Activated CD4-positive, alpha-beta memory T cell treated with anti-CD3 and anti-CD28 coated beads, Interleukin-2, amount 10 ng/mL, durations not matched to agents 7 days and 5 days (primary cell): Measurements from ENCODE around the gene IFNA14. TPM values are rescaled to one million over a fixed set of nuclear protein-coding genes. Genes with fewer than 3 reads are reported as not detected.
A peak's percentile ranks its signal among the peaks of the same experiment; 100 is the strongest.
"Not testable (repeated sequence)": the region's sequence is repeated elsewhere in the genome, so short reads cannot be mapped to it uniquely, and the experiment has no call there.

Source experiments
- CTCF ChIA-PET: fragments of 350-600 bp; sonication (Branson Sonifier 250); formaldehyde crosslinking; loops from one replicate; lab custom pipeline; 2021; ENCODE audit warnings: antibody characterized with exemption, inconsistent platforms; lab: Charles Lee
- POLR2A ChIA-PET: fragments of 350-600 bp; sonication (Branson Sonifier 250); formaldehyde crosslinking; loops from one replicate; lab custom pipeline; 2021; ENCODE audit warnings: antibody characterized with exemption; lab: Charles Lee
- DNase-seq: peaks from one replicate; pipeline ENCODE4 v3.0.0-alpha.2; 2020
- H3K27ac Mint-ChIP-seq: one replicate; pipeline ENCODE4 v1.8.0; 2021; ENCODE audit warnings: mild to moderate bottlenecking, mixed read lengths
- H3K27me3 Mint-ChIP-seq: one replicate; pipeline ENCODE4 v1.8.0; 2021; ENCODE audit warnings: mixed read lengths
- H3K36me3 Mint-ChIP-seq: one replicate; pipeline ENCODE4 v1.8.0; 2021; ENCODE audit warnings: low read depth, mixed read lengths
- H3K4me1 Mint-ChIP-seq: one replicate; pipeline ENCODE4 v1.8.0; 2021; ENCODE audit warnings: mixed read lengths
- H3K4me3 Mint-ChIP-seq: one replicate; pipeline ENCODE4 v1.8.0; 2021; ENCODE audit warnings: mild to moderate bottlenecking, mixed read lengths
- H3K9me3 Mint-ChIP-seq: one replicate; pipeline ENCODE4 v1.8.0; 2021; ENCODE audit warnings: mixed read lengths
- total RNA-seq, 2 experiments: library from RNA; stranded (reverse); gene quantifications; one replicate each; pipeline ENCODE4 v1.2.3, GENCODE V29; 2021

The IFNA14 gene
- total RNA-seq, 2 experiments from 2014 or later = not detected

DNA sequence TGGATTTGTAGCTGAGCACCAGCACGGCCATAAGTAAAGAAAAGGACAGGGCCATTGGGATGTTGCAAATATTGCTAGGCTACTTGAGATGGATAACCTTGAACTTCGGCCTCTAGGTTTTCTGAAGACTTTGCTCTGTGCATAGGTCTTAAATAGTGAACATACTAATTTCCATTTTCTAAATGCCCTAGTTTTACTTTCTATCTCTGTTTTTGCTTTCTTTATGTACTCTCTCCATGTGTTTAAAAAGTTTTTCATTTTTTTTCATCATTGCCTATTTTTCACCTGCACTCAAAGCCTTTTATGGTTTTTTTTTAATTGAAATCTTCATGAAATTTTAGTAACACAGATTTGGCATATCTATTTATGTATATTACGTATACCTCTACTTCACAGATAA, 32.8 kb downstream of the IFNA14 start, which contains the start of gene IFNA10:
Gene IFNA10 (minus strand): TSS at position 101 of the 400 bp plus-strand sequence. CDS start 46 bp downstream, at position 55.
- CTCF ChIA-PET = interaction anchor here (0.5 to 0.9 kb wide), 2 partner anchors 12 to 112 kb away, joined by 4 read pairs; no protein-coding TSS in a partner anchor
- H3K4me1 Mint-ChIP-seq, H3K27ac Mint-ChIP-seq, H3K4me3 Mint-ChIP-seq, POLR2A ChIA-PET, H3K9me3 Mint-ChIP-seq, DNase-seq, H3K36me3 Mint-ChIP-seq: not testable (repeated sequence)
- peaks cover 27% of the 10 kb centered on the region for H3K27me3 Mint-ChIP-seq

DNA sequence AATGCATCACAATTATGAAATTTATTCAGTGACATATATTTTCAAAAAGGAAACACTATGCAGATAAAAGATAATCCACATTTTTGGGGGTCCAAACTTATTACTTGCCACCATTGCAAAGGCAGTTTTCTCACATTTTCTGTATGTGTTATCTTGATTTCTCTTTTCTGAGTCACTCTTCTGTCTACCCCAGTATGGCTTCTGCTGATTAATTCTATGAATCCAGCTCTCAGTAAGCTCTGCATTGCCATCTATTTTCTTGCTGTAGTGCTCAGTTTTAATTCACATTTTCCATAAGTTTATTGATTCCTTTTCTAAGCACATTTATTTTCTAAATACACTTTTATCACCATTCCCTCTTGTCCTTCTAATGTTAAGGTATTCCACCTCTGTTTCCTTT, 34.6 kb downstream of the IFNA14 start:
- no peak for DNase-seq
- POLR2A ChIA-PET = no interaction called here
- peaks cover 4% of the 10 kb centered on the region for H3K4me1 Mint-ChIP-seq
- H3K4me3 Mint-ChIP-seq = no peak overlapping the region
- CTCF ChIA-PET = no interaction called here
- H3K27me3 Mint-ChIP-seq = peaks cover 40% of the 10 kb centered on the region
- H3K9me3 Mint-ChIP-seq = no peaks in the 10 kb centered on the region
- no peaks in the 10 kb centered on the region for H3K36me3 Mint-ChIP-seq
- no peak overlapping the region for H3K27ac Mint-ChIP-seq

DNA sequence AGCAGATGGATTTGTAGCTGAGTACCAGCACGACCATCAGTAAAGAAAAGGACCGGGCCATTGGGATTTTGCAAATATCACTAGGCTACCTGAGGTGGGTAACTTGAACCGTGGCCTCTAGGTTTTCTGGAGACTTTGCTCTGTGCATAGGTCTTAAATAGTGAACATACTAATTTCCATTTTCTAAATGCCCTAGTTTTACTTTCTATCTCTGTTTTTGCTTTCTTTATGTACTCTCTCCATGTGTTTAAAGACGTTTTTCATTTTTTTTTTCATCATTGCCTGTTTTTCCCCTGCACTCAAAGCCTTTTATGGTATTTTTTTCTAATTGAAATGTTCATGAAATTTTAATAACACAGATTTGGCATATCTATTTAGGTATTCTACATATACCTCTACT, 37.7 kb downstream of the IFNA14 start, which contains the start of gene IFNA7:
Gene IFNA7 (minus strand): TSS at position 101 of the 400 bp plus-strand sequence. CDS start 40 bp downstream, at position 61.
- H3K4me1 Mint-ChIP-seq, DNase-seq, H3K36me3 Mint-ChIP-seq, POLR2A ChIA-PET, CTCF ChIA-PET, H3K9me3 Mint-ChIP-seq, H3K4me3 Mint-ChIP-seq, H3K27ac Mint-ChIP-seq: not testable (repeated sequence)
- peaks cover 49% of the 10 kb centered on the region for H3K27me3 Mint-ChIP-seq

DNA sequence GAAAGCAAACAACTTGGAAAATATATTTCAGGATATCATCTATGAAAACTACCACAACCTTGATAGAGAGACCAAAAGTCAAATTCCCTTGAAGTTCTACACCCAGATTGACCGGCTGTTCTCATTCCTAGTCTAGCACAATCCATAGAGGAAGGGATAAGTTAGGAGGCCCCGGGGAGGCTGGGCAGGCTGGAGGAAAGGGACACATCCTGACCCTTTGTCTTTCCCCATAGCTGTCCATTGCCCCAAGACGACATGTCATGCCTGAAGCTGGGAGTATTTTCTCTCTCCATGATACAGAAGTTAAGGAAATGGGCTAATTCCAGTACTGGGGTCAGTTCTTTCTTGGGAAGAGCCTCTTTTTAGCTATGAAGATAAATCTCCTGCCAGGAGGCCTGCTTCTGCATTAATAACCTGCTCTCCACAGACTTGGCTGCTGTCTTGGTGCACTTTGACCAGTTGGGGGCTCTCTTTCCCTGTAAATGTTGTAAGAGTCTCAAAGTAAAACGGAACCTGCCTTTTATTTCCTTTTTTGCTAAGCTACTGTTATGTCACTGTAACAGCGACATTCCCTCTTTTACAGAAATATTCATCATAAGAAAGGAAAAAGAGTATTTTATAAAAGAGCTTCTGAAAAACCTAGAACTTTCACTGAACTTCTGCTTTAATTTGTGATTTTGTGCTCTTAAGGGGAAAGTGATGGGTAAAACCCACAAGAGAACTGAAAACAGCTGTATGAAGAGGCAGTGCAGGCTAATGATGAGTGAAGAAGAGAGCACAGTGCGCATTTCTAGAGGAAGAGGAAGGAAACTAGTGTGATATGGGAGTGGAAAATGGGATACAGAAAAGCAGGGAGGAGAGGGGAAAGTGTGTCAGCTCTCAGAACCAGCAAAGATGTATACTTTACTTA, 44.7 kb downstream of the IFNA14 start:
- POLR2A ChIA-PET, H3K9me3 Mint-ChIP-seq, H3K27ac Mint-ChIP-seq, H3K4me3 Mint-ChIP-seq, H3K36me3 Mint-ChIP-seq, H3K4me1 Mint-ChIP-seq: not testable (repeated sequence)
- DNase-seq = peak; percentile 43
- CTCF ChIA-PET = interaction anchor here (0.7 to 2.5 kb wide), 19 partner anchors 9 to 270 kb away, joined by 3 to 21 read pairs (median 4); partner anchors contain the start of gene IFNA10
- peaks cover 29% of the 10 kb centered on the region for H3K27me3 Mint-ChIP-seq

Other genes with a start within 250 kb of the IFNA14 start
- gene HACD4, start 208.4 kb downstream of the IFNA14 start, total RNA-seq = 10 to 100 TPM; 14.8 to 15.6 TPM
- under 1 TPM; 0.35 to 0.68 TPM for gene IFNB1, start 162.1 kb downstream of the IFNA14 start, total RNA-seq
- gene IFNW1, start 98.2 kb downstream of the IFNA14 start, total RNA-seq = not detected
- gene IFNA21, start 73.3 kb downstream of the IFNA14 start, total RNA-seq = not detected
- gene IFNA4, start 52.4 kb downstream of the IFNA14 start, total RNA-seq = not detected
- gene IFNA7, start 37.8 kb downstream of the IFNA14 start, total RNA-seq = not detected
- not detected for gene IFNA10, start 32.9 kb downstream of the IFNA14 start, total RNA-seq
- gene IFNA16, start 22.7 kb downstream of the IFNA14 start, total RNA-seq = not detected
- not detected for gene IFNA17, start 11.8 kb downstream of the IFNA14 start, total RNA-seq
- not detected for gene IFNA5, start 65.3 kb upstream of the IFNA14 start, total RNA-seq
- gene KLHL9, start 95.4 kb upstream of the IFNA14 start, total RNA-seq = 10 to 100 TPM; 17.0 to 18.0 TPM
- not detected for gene IFNA6, start 110.9 kb upstream of the IFNA14 start, total RNA-seq
- gene IFNA13, start 128.1 kb upstream of the IFNA14 start, total RNA-seq = not detected
- gene IFNA2, start 145.4 kb upstream of the IFNA14 start, total RNA-seq = not detected
- gene IFNA8, start 169.1 kb upstream of the IFNA14 start, total RNA-seq = not detected
- not detected for gene IFNA1, start 200.4 kb upstream of the IFNA14 start, total RNA-seq
- gene IFNE, start 242.3 kb upstream of the IFNA14 start, total RNA-seq = not detected